Panc1 (cell line): ENCODE results near the gene CACNG6. TPM values are rescaled to one million over a fixed set of nuclear protein-coding genes. Genes with fewer than 3 reads are reported as not detected.
A peak's percentile ranks its signal among the peaks of the same experiment; 100 is the strongest.

Experiments used
- ATAC-seq: fragments of 200-7000 bp; cut with Tn5 transposase; 2 replicates; pipeline ENCODE4 v1.9.1; 2020; ENCODE audit warnings: mild to moderate bottlenecking, moderate library complexity
- BruUV-seq: library from RNA; stranded (reverse); fragments of 400-500 nt; replicated peaks from 2 replicates; lab custom pipeline; 2021; lab: Mats Ljungman, UMichigan
- CTCF ChIA-PET: fragments of 300-600 bp; sonication (Branson Sonifier 250); formaldehyde crosslinking; loops from one replicate; lab custom pipeline; 2022; ENCODE audit warnings: antibody characterized with exemption; lab: Charles Lee
- POLR2A ChIA-PET: fragments of 300-600 bp; sonication (Branson Sonifier 250); formaldehyde crosslinking; loops from one replicate; lab custom pipeline; 2022; ENCODE audit warnings: antibody characterized with exemption; lab: Charles Lee
- DNase-seq: peaks from one replicate; pipeline ENCODE4 v3.0.0-alpha.2; 2010; ENCODE audit warnings: low read depth, low spot score
- H3K27ac ChIP-seq: 2 replicates; pipeline ENCODE4 v1.5.1; 2011; ENCODE audit warnings: mild to moderate bottlenecking, low read length, inconsistent platforms
- H3K27me3 ChIP-seq: fragments of 200-500 bp; sonication (Bioruptor generic); 2 replicates; pipeline ENCODE4 v1.6.0; 2014; ENCODE audit warnings: low read length, inconsistent platforms; ENCODE audit not compliant: control insufficient read depth, insufficient read depth
- H3K36me3 ChIP-seq: fragments of 200-500 bp; sonication (Bioruptor generic); 2 replicates; pipeline ENCODE4 v1.5.1; 2014; ENCODE audit warnings: inconsistent platforms, mild to moderate bottlenecking, low read length, moderate library complexity; ENCODE audit not compliant: control insufficient read depth, insufficient read depth
- H3K4me1 ChIP-seq: 2 replicates; pipeline ENCODE4 v1.5.1; 2011; ENCODE audit warnings: inconsistent platforms, mild to moderate bottlenecking, low read length, moderate library complexity; ENCODE audit not compliant: control insufficient read depth, insufficient read depth
- H3K4me3 ChIP-seq, 2 experiments: 2 replicates each; pipeline ENCODE4 v1.5.1; 2011 to 2012; ENCODE audit warnings: low read depth in 2 of 2, low read length in 2 of 2, mild to moderate bottlenecking in 2 of 2, inconsistent platforms in 1 of 2, moderate library complexity in 1 of 2
- H3K9me3 ChIP-seq: fragments of 200-500 bp; sonication (Bioruptor generic); 2 replicates; pipeline ENCODE4 v1.5.1; 2014; ENCODE audit warnings: low read depth, mild to moderate bottlenecking, inconsistent platforms, low read length, moderate library complexity; ENCODE audit not compliant: control insufficient read depth, insufficient read depth
- POLR2AphosphoS5 ChIP-seq: IDR thresholded peaks from 2 replicates; pipeline ENCODE4 v1.6.1; 2012; ENCODE audit warnings: mild to moderate bottlenecking, low read depth, low read length, moderate library complexity
- SIN3A ChIP-seq: IDR thresholded peaks from 2 replicates; pipeline ENCODE4 v1.6.1; 2012; ENCODE audit warnings: low read depth, mild to moderate bottlenecking, low read length, moderate library complexity, borderline replicate concordance; ENCODE audit not compliant: insufficient read depth
- TCF7L2 ChIP-seq: IDR thresholded peaks from 2 replicates; pipeline ENCODE4 v1.6.1; 2011; ENCODE audit warnings: mild to moderate bottlenecking, low read depth, low read length, inconsistent platforms
- in situ Hi-C: cut with HindIII; loops from 2 replicates; pipeline ENCODE4 v1.10.0; 2016; ENCODE audit warnings: low sequenced_read_pairs, low pct_unique_long_range_greater_than_20kb
- intact Hi-C: fragments of 100-400 bp; cut with micrococcal nuclease; formaldehyde crosslinking; loops from one replicate; pipeline ENCODE4 v1.10.0; 2022; ENCODE audit not compliant: unreplicated experiment
- total RNA-seq: library from RNA; stranded (reverse); gene quantifications from one replicate; pipeline ENCODE4 v1.2.1, GENCODE V29; 2021; ENCODE audit not compliant: unreplicated experiment
- TF ChIP-seq, protein P1 (sequence below), 2 experiments: IDR thresholded peaks; 2 replicates each; pipeline ENCODE4 v1.6.1; 2011 to 2012; ENCODE audit warnings: low read depth in 2 of 2, control low read depth in 1 of 2, low read length in 1 of 2, mild to moderate bottlenecking in 1 of 2, moderate library complexity in 1 of 2; ENCODE audit not compliant: insufficient read depth in 1 of 2
- TF ChIP-seq, protein P2 (sequence below): fragments of 450-650 bp; IDR thresholded peaks from 2 replicates; pipeline ENCODE4 v1.5.1; 2017; ENCODE audit warnings: mild to moderate bottlenecking

The CACNG6 gene
- total RNA-seq, 1 experiment from 2014 or later, result 14.6 TPM

DNA sequence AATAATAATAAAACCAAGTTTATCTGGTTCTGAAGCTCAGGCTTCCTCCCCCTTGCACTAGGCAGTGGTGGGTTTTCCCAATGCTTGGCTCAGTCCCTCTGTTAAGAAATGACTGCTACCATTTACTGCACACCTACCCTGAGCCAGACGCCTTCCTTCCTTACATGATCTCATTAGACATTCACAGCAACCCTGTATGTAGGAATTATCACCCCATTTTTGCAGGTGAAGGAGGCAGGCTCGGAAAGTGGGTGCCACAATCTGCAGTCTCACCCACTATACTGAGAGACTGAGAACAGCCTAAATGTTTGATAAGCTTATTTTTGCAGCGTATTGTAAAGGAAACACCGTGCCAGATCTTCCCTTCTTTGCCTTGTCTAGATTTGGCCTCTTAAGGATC, 47.0 kb upstream of the CACNG6 start:
- intact Hi-C loops, result no loop called here
- CTCF ChIA-PET, result no interaction called here
- in situ Hi-C loops, result no loop called here

DNA sequence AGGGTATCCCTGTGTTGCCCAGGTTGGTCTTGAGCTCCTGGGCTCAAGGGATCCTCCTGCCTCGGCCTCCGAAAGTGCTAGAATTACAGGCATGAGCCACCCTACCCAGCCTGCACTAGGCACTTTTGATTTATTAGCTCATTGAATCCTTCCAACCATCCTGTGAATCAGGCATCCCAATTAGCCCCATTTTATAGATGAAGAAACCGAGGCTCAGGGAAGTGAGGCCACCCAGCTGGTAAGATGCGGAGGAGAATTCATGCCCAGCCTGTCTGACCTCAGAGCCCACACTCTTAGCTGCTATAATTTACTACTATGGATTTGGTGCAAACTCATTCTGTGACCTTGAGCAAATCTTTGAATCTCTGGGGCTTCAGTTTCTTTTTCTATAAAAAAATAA, 46.5 kb upstream of the CACNG6 start:
- no peak for DNase-seq
- Histone ChIP-seq H3K4me3 (peak overlapping the region in 1 of 2 experiments; percentile 47; a peak in 1 of 4 replicates), H3K9me3 (no peaks in the 10 kb centered on the region), H3K4me1 (peaks cover 7% of the 10 kb centered on the region; the same call in 1 of the 2 replicates), H3K27ac (0 out of 2 replicates have a peak overlapping the region, but pooled peaks have one; percentile 25), H3K36me3 (no peaks in the 10 kb centered on the region), H3K27me3 (no peaks in the 10 kb centered on the region)
- no peak for TF ChIP-seq TCF7L2
- TF ChIP-seq, protein P1, sequence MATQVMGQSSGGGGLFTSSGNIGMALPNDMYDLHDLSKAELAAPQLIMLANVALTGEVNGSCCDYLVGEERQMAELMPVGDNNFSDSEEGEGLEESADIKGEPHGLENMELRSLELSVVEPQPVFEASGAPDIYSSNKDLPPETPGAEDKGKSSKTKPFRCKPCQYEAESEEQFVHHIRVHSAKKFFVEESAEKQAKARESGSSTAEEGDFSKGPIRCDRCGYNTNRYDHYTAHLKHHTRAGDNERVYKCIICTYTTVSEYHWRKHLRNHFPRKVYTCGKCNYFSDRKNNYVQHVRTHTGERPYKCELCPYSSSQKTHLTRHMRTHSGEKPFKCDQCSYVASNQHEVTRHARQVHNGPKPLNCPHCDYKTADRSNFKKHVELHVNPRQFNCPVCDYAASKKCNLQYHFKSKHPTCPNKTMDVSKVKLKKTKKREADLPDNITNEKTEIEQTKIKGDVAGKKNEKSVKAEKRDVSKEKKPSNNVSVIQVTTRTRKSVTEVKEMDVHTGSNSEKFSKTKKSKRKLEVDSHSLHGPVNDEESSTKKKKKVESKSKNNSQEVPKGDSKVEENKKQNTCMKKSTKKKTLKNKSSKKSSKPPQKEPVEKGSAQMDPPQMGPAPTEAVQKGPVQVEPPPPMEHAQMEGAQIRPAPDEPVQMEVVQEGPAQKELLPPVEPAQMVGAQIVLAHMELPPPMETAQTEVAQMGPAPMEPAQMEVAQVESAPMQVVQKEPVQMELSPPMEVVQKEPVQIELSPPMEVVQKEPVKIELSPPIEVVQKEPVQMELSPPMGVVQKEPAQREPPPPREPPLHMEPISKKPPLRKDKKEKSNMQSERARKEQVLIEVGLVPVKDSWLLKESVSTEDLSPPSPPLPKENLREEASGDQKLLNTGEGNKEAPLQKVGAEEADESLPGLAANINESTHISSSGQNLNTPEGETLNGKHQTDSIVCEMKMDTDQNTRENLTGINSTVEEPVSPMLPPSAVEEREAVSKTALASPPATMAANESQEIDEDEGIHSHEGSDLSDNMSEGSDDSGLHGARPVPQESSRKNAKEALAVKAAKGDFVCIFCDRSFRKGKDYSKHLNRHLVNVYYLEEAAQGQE (IDR thresholded peaks at IDR 0.05; ENCODE audit: insufficient read depth in 1 of 2, low read depth in 2 of 2, low read length in 1 of 2), result no peak
- no peak for TF ChIP-seq SIN3A
- TF ChIP-seq, protein P2, sequence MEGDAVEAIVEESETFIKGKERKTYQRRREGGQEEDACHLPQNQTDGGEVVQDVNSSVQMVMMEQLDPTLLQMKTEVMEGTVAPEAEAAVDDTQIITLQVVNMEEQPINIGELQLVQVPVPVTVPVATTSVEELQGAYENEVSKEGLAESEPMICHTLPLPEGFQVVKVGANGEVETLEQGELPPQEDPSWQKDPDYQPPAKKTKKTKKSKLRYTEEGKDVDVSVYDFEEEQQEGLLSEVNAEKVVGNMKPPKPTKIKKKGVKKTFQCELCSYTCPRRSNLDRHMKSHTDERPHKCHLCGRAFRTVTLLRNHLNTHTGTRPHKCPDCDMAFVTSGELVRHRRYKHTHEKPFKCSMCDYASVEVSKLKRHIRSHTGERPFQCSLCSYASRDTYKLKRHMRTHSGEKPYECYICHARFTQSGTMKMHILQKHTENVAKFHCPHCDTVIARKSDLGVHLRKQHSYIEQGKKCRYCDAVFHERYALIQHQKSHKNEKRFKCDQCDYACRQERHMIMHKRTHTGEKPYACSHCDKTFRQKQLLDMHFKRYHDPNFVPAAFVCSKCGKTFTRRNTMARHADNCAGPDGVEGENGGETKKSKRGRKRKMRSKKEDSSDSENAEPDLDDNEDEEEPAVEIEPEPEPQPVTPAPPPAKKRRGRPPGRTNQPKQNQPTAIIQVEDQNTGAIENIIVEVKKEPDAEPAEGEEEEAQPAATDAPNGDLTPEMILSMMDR, result no peak
- TF ChIP-seq POLR2AphosphoS5, result no peak
- ATAC-seq, result no peak
- ChIA-PET CTCF (interaction anchor here (0.5 kb wide), 1 partner anchor 11 kb away, joined by 3 read pairs; no protein-coding TSS in a partner anchor), POLR2A (interaction anchor here (0.5 kb wide), 1 partner anchor 46 kb away, joined by 4 read pairs; no protein-coding TSS in a partner anchor)
- in situ Hi-C loops (no loop called here), intact Hi-C loops (no loop called here)
- no TSS peak for BruUV-seq

More for the DNA sequence above, 47.0 kb upstream of the CACNG6 start:
- POLR2A ChIA-PET, result no interaction called here
- no peaks in the 10 kb centered on the region for H3K36me3 ChIP-seq
- ATAC-seq, result no peak
- no peaks in the 10 kb centered on the region for H3K27me3 ChIP-seq
- no peaks in the 10 kb centered on the region for H3K9me3 ChIP-seq
- BruUV-seq, result no TSS peak
- no peak overlapping the region for H3K4me3 ChIP-seq
- no peak overlapping the region for H3K27ac ChIP-seq
- TF ChIP-seq TCF7L2, result no peak
- TF ChIP-seq POLR2AphosphoS5, result no peak
- TF ChIP-seq, protein P2, result no peak
- no peak for TF ChIP-seq SIN3A
- TF ChIP-seq, protein P1 (IDR thresholded peaks at IDR 0.05; ENCODE audit: insufficient read depth in 1 of 2, low read depth in 2 of 2, low read length in 1 of 2), result no peak
- H3K4me1 ChIP-seq, result peaks cover 7% of the 10 kb centered on the region; the same call in 1 of the 2 replicates
- no peak for DNase-seq
